Right kidney (tissue), 1 donor: ENCODE data around the gene RIMKLB.
"Not testable (repeated sequence)": the region's sequence is repeated elsewhere in the genome, so short reads cannot be mapped to it uniquely, and the experiment has no call there.

Source experiments
- DNase-seq: peaks from one replicate; pipeline ENCODE4 v3.0.0-alpha.2; 2016

RIMKLB gene

DNA sequence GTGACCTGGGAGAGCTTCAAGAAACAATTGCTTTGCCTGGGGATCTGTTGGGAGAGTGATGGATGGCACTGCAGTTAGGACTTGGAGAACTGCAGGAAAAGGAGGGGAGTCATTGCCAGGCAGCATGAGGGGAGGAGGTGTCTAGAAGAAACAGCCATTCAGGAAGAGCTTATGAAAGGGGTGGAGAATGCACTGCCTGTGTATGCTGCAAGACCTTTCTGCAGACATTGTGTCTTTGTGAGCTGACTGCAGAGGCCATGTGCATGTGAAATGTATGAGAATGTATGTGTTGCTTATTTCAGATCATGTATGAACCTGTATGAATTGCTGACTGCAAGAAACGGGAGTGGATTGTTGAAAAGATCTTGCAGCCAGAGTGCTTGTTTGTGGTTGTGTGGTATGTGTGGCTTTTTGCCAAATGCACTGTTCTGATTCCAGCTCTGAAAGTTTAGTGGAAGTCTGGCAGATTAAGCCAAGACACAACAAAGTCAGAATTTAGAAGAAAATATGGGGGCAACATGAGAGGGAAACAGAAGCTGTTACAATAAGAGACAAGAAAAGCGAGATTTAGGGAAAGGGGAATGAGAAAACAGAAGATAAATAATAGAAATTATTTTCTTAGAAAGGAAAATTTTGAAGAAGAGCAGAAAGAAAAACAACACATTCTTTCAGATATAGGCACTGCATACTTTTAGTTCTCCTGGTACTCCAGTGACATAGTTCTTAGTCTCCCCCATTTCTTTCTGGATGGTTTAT is 9.8 kb upstream of the RIMKLB start:
- DNase-seq = peak; percentile 79

DNA sequence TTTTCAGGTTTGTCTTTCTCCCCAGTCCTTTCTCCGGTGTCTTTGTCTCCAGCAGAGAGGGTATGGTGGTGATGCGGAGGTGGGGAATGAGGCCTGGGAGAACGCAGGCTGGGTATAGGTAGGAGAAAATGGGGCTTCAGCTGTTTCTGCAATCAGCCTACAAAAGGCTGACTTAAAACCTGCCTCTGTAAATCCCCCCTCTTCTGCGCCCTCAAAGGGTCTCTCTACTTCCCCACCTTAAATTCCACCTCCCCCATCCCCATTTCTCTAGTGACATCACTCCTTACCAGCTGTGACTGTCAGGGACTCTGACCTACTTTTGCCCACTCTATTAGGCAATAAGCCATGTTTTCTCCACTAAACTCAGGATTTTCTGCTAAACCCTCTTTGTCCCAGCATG is 8.1 kb upstream of the RIMKLB start:
- no peak for DNase-seq

DNA sequence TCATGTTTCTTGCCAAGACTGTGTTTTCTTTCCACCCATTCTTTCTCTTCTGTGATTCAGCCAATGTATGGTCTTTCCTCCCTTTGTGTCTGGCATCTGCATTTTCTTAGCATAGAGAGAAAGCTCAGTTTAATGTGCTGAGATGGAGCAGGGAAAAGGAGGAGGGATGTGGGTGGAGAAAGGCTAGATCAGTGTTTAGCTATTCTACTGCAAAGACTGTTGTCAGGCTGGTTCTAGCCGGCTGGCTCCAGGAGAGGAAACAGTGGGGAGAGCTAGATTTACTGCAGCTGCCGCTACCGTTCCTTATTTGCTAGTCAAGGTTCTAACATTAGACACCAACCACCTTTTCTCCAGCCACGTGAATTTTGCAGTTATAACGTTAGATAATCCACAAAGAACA is 5.2 kb upstream of the RIMKLB start:
- DNase-seq = peak; percentile 58

DNA sequence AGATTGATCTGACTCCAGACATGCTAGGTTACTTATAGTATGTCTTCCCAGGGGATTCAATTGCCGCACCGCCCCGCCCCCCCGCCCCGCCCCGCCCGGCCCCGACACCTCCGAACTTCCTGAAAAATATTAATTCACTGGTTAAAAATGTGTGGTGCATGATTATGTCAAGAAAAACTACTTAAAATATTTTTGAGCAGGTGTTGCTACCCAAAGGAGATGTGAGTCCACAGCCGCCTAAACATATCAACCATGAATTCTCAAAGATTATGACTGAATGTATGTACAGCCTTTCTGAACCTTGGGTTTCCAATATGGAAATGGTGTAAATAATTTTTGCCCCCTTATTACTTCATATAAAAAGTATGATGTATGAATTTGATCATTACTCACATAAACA is 2.7 kb upstream of the RIMKLB start:
- no peak for DNase-seq

DNA sequence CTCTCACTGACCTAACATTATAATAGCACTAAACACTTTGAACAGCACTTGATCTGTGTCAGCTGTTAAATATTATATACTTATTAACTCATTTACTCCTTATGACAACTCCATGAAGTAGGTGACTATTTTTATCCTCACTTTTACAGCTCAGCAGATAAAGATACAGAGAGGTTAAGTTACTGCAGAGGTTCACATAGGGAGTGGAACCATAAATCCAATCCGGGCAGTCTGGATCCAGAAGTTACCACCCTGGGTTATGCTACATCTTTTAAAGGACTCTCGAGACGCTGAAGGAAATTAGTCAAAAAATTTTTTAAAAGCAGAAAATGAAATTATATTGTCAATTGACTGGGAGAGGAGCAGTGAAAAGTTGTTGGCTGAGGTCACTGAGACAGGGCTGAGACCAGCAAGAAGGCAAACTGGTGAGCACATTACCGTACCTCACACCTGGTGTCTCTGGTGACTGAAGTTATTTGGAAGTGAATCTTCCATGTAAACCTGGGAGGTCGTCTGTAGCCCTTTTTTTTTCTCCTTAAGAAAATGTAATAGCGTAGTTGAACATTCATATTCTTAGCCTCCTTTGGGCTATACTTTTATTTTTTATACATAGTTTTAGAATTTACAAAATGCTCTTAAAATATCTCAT is 1.2 kb upstream of the RIMKLB start:
- no peak for DNase-seq

DNA sequence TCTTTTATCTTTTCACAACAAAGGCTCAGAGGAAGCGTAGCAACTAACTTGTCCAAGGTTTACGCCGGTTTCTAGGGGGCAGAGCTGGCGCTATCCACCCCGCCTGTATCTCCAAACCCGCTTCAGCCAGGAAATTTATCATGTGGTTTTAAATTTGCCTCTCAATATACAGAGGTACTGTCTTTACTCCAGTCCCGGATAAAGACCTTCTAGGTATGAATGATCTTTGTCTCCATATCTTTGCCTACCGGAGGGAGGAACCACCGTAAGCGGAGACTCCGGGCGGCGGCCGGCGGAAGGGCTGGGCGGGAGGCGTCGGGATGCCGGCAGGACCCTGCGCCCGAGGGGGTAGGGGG is 693 bp upstream of the RIMKLB start:
- DNase-seq = no peak

DNA sequence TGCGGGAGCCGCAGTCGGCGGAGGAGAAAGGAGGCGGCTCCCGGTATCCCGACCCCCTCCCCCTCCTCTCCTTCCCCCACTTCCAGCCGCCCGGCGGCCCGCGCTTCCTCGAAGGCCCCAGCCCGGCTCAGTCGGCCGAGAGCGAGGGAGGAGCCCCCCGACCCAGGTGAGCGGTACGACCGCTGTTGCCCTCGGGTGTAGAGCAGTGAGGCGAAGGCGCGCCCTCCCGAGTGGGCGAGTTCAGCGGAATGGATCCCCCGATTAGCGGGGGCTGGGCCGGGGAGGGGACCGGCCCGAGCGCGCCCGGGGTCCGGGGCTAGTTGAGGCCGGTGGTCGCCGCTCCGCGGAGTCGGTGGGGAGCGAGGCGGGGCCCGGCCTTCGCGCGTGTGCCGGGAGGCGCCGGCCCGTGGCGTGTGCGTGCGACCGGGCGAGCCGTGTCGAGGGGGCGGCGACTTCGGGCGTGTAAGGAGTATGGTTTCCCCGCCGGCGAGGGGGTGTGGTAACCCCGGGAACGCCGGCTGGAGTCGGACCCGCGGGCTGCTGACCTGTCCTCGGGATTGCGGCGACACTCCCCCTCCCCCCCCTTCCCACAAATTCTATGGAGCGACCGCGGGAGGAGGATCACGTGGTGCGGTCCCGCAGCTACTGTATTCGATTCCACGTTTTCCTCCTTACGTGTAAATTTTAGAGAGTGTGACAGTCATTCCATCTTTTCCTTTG is 501 bp downstream of the RIMKLB start:
- no peak for DNase-seq

DNA sequence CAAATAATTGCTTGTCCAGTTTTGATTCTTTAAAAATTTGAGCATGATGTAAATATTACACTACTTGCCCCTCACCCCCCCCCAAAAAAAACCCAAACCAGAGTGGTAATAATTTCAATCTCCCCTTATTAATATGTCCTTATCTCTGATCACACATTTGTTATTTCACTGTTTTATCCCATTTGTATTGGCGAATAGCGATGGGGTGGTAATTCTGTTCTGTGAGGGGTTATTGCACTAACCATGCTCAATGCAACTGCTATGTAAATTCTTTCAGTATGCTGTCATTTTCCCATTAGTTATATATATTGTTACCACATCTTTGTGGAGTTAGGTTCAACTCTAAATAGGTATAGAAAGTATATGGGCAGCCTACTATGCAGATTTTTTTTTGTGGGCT is 1.1 kb downstream of the RIMKLB start:
- no peak for DNase-seq

DNA sequence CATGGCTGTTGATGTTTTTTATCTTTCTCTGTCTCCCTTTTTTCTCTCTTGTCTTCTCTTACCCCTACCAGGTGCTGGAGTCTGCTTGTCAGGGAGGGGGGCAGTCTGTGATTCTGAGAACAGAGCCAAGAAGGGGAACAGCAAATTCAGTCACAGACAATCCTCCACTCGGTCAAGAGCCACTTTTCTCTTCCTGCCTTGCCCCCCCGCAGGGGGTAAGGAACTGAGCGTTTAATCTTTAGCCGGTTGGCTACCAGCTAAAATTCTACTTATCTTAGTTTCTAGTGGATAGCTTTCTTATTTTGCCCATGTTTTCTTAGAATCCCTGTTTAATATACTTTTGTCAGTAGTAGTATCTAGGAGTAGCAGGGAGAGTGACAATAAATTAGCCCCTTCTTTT is 1.9 kb downstream of the RIMKLB start:
- DNase-seq = no peak

DNA sequence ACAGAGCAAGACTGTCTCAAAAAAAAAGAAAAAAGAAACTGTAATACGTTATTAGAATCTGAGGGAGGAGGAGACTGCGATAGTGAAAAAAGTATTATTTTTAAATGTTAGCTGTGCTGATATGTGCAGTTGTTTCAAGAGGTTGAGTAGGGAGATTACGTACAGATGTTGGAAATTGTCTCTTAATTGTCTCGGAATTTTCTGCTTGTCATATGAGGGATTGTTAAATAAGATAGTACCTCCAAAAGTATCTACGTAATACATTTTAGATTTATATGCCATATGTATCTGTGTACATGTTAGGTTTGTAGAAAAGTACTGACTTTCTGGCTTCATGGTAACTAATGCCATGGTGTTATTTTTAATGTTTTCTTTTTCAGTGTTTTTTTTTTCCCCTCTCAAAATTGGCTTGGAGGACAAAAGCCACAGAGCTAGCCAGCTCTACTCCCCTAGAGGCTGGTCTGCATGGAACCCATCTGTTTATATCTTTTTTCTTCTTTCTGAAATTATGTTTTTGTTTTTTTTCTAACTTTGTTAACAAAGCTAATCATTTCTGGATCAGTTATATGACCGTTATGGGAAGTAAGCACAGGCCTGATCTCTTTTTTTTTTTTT is 3.4 kb downstream of the RIMKLB start:
- no peak for DNase-seq

DNA sequence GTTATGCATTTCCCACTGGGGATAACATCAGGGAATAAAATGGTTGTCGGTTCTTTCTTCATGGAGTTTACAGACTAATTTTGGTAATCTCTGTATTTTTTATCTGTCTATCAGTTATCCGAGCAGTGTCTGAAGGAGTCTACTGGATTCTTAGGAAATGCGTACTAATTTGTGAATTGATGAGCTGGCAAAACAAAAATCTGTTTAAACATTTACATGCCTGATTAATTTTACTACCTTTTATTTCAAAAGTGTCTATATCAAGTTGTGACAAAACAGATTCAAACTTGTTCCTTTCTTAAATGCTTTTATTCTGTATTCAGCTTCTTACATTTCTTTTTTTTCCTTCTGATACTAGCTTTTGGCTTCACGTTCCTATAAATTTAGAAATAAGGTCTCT is 4.4 kb downstream of the RIMKLB start:
- DNase-seq = no peak

DNA sequence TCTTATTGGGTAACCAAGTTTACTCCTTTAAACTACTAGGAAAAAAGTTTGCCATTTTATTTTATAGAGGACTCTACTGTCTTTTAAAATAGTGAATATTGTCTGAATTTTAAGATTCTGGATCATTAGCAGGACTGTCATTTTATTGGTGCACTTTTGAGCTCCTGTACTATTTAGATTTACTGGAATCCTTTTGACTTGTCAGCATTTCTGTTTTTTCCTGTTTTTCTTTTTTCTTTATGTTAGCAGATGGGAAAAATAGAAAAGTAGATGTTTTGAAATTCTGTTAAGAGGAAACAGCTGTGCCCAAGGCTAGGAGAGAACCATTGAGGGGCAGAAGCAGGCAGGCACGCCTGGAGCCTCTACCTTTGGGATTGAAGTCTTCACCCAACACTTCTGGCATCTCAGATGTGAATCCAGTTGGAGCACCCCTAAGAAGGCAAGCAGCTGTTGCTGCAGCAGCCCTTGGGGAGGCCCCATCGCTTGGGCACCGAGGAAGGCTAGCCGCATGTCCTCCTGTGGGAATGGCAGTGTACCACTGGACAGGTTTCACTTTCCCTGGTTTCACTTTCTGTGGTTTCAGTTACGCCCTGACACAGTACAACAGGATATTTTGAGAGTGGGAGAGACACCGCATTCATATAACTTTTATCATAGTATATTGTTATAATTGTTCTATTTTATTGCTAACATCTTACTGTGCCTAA is 11.5 kb downstream of the RIMKLB start:
- DNase-seq = no peak

DNA sequence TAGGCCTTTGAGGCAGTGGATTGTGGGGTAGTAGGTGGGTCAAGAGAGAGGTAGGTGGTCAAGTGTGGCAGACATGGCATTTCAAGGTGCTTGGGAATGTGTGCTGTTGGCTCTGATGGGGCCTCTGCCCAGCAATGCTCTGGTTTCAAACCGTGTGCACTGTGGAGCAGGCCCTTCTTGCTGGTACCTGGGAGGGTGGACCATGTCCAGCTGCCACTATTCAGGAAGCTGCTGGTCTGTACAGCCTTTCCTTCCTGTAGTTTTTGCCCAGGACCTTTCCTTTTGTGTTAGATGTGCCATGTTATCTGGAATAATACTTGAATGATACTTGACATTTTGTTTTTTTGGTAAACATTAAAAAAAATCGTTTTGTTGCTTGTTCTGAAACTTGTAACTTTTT is 14.8 kb downstream of the RIMKLB start:
- no peak for DNase-seq

DNA sequence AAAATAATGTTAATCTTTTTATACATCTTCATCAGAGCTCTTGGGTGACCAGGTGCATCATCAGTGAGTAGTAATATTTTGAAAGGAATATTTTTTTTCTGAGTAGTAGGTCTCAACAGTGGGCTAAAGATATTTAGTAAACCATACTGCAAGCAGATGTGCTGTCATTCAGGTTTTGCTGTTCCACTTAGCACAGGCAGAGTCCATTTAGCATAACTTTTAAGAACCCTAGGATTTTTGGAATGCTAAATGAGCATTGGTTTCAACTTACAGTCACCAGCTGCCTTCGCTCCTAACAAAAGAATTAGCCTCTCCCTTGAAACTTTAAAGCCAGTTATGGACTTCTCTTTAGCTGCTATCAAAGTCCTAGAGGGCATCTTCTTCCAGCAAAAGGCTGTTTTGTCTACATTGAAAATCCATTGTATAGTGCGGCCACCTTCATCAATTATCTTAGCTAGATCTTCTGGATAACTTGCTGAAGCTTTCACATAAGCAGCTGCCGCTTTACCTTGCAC is 24.6 kb downstream of the RIMKLB start:
- no peak for DNase-seq

DNA sequence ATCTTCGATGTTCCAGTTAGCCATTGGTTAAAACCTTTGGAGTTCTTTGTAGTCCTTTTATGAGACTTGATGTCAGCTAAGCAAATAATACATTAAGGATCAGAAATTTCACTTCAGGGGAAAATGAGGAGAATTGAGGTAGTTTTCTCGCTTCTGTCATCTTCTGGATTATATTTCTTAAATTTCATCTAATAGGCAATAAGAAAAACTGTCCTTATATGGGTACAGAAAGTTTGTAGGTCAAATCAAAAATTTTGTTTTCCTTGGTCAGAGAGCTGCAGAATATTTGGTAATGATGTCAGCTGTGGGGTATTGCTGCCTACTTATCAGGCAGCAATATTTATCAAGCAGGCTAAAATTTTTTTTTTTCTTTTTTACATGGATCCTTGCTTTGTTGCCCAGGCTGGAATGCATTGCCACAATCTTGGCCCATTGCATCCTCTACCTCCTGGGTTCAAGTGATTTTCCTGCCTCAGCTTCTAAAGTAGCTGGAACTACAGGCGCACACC is 37.1 kb downstream of the RIMKLB start:
- DNase-seq = no peak

DNA sequence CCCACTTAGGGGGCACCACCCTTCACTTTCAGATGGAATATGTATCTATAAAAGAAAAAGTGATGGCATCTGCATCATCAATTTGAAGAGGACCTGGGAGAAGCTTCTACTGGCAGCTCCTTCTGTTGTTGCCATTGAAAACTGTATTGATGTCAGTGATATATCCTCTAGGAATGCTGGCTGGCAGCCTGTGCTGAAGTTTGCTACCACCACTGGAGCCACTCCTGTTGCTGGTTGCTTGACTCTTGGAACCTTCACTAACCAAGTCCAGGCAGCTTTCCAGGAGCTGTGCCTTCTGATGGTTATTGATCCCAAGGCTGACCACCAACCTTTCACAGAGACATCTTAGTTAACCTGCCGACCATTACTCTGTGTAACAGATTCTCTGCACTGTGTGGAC is 44.7 kb downstream of the RIMKLB start:
- no peak for DNase-seq

DNA sequence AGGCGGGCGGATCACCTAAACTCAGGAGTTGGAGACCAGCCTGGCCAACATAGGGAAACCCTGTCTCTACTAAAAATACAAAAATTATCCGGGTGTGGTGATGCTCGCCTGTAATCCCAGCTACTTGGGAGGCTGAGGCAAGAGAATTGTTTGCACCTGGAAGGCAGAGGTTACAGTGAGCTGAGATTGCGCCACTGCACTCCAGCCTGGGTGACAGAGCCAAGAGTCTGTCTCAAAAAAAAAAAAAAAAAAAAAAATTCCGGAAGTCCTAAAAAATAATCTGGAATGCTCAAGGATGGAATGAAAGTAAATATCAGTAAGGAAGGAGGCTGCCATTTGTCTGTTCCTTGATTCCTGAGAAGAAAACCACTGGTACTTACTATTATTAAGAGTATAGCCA is 45.3 kb downstream of the RIMKLB start:
- not testable (repeated sequence) for DNase-seq

DNA sequence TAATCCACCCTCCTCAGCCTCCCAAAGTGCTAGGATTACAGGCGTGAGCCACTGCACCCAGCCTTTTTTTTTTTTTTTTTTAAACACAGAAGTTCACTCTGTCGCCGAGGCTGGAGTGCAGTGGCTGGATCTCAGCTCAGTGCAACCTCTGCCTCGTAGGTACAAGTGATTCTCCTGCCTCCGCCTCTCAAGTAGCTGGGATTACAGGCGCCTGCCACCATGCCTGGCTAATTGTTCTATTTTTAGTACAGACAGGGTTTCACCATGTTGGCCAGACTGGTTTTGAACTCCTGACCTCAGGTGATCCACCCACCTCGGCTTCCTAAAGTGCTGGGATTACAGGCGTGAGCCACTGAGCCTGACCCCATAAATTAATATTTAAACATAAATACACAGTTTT is 47.8 kb downstream of the RIMKLB start:
- not testable (repeated sequence) for DNase-seq

DNA sequence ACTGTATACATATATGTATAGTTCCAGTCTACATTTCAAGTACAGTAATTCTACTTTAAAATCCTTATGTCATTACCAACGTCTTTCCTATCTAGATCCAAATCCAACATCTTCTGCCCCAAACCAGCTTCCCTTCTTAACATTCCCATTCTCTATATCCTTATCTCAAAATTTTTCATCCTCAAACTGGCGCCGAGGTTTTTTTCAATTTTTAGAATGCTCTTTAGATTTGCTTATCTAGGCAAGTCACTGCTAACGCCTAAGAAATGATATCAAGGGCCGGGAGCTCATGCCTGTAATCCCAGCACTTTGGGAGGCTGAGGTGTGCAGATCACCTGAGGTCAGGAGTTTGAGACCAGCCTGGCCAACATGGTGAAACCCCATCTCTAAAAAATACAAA is 48.3 kb downstream of the RIMKLB start:
- no peak for DNase-seq

DNA sequence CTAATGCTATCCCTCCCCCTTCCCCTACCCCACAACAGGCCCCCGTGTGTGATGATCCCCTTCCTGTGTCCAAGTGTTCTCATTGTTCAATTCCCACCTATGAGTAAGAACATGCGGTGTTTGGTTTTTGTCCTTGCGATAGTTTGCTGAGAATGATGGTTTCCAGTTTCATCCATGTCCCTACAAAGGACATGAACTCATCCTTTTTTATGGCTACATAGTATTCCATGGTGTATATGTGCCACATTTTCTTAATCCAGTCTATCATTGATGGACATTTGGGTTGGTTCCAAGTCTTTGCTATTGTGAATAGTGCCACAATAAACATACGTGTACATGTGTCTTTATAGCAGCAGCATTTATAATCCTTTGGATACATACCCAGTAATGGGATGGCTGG is 62.3 kb downstream of the RIMKLB start:
- DNase-seq = not testable (repeated sequence)

DNA sequence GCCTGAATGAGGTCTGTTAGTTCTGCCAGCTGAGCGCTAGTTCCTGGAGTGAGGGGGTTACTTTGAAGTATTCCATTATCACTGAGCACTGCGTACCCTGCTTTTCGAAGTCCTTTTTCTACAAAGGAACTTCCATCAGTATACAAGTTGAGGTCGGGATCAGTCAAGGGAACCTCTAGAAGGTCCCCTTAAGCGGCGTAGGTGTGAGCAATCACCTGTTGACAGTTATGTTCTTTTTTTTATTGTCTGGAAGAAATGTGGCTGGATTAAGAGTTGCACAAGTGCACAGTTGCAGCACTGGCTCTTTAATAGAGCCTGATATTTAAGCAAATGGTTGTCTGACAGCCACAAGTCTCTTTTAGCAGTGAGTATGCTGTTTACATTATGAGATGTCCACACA is 64.9 kb downstream of the RIMKLB start:
- not testable (repeated sequence) for DNase-seq

DNA sequence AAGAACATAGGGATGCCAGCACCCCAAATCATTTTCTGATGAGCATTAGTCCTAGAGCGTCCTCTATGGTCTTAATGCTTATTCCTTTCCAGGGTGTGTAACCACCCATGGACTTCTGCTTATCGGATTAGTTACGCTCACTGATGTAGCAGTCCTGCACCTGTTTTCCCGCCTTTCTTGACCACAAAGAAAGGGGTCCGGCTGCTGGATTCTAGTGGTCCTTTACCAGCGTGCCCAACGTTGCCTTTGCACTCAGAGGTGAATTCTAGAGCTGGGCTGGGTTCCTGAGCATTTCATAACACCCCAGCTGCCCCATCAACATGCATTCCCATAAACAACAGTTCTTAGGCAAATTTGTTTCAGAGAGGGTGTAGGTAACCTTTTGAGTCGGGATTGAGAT is 68.3 kb downstream of the RIMKLB start:
- DNase-seq = not testable (repeated sequence)
